Neural progenitor cell (in vitro differentiated cells): Measurements from ENCODE around the gene ZNF581. TPM values are rescaled to one million over a fixed set of nuclear protein-coding genes. Genes with fewer than 3 reads are reported as not detected.
A peak's percentile ranks its signal among the peaks of the same experiment; 100 is the strongest.

ENCODE experiments used
- DNase-seq: peaks from one replicate; pipeline ENCODE4 v3.0.0-alpha.2; 2016; ENCODE audit warnings: low spot score
- H2AFZ ChIP-seq: fragments of 200-600 bp; sonication (generic); replicated peaks from 2 replicates; pipeline ENCODE4 v1.6.1; 2016; ENCODE audit warnings: antibody characterized with exemption
- H3F3A ChIP-seq: fragments of 200-600 bp; sonication (generic); 2 replicates; pipeline ENCODE4 v1.6.1; 2016; ENCODE audit warnings: antibody characterized with exemption, low read depth
- H3K27ac ChIP-seq: fragments of 200-600 bp; sonication (generic); 2 replicates; pipeline ENCODE4 v1.5.1; 2016; ENCODE audit warnings: mild to moderate bottlenecking
- H3K27me3 ChIP-seq: fragments of 200-600 bp; sonication (generic); 2 replicates; pipeline ENCODE4 v1.6.1; 2016; ENCODE audit warnings: mild to moderate bottlenecking, moderate library complexity
- H3K36me3 ChIP-seq: fragments of 200-600 bp; sonication (generic); 2 replicates; pipeline ENCODE4 v1.5.1; 2016
- H3K4me1 ChIP-seq: fragments of 200-600 bp; sonication (generic); 2 replicates; pipeline ENCODE4 v1.6.1; 2016; ENCODE audit warnings: mixed run types
- H3K4me2 ChIP-seq: fragments of 200-600 bp; sonication (generic); 2 replicates; pipeline ENCODE4 v1.6.1; 2016
- H3K4me3 ChIP-seq: fragments of 200-600 bp; sonication (generic); 2 replicates; pipeline ENCODE4 v1.5.1; 2016
- H3K79me2 ChIP-seq: fragments of 200-600 bp; sonication (generic); 2 replicates; pipeline ENCODE4 v1.6.1; 2016; ENCODE audit warnings: low read depth
- H3K9ac ChIP-seq: fragments of 200-600 bp; sonication (generic); 2 replicates; pipeline ENCODE4 v1.6.1; 2016
- H3K9me3 ChIP-seq: fragments of 200-600 bp; sonication (generic); 2 replicates; pipeline ENCODE4 v1.5.1; 2016; ENCODE audit warnings: low read depth
- H4K20me1 ChIP-seq: fragments of 200-600 bp; sonication (generic); 2 replicates; pipeline ENCODE4 v1.6.1; 2016; ENCODE audit warnings: low read depth
- H3K27ac Mint-ChIP-seq: 3 replicates; pipeline ENCODE4 v1.8.0; 2021; ENCODE audit warnings: mixed read lengths
- H3K27me3 Mint-ChIP-seq: 2 replicates; pipeline ENCODE4 v1.8.0; 2022; ENCODE audit warnings: low read depth, mild to moderate bottlenecking, inconsistent platforms, moderate library complexity, mixed read lengths; ENCODE audit not compliant: insufficient read depth
- H3K36me3 Mint-ChIP-seq: 3 replicates; pipeline ENCODE4 v1.8.0; 2021; ENCODE audit warnings: mixed read lengths
- H3K4me1 Mint-ChIP-seq: 3 replicates; pipeline ENCODE4 v1.8.0; 2021; ENCODE audit warnings: mixed read lengths
- H3K4me3 Mint-ChIP-seq: 3 replicates; pipeline ENCODE4 v1.8.0; 2021; ENCODE audit warnings: mild to moderate bottlenecking, moderate library complexity, mixed read lengths
- H3K9me3 Mint-ChIP-seq: 3 replicates; pipeline ENCODE4 v1.8.0; 2020; ENCODE audit warnings: mixed read lengths
- CTCF ChIP-seq: fragments of 200-600 bp; sonication (generic); IDR thresholded peaks from 2 replicates; pipeline ENCODE4 v1.5.1; 2017; ENCODE audit warnings: antibody characterized with exemption, mild to moderate bottlenecking
- EZH2 ChIP-seq: fragments of 200-600 bp; sonication (generic); IDR thresholded peaks from 2 replicates; pipeline ENCODE4 v1.6.1; 2017; ENCODE audit warnings: antibody characterized with exemption, mild to moderate bottlenecking, moderate library complexity
- EZH2phosphoT487 ChIP-seq: fragments of 200-600 bp; sonication (generic); IDR thresholded peaks from 2 replicates; pipeline ENCODE4 v1.6.1; 2017; ENCODE audit warnings: antibody characterized with exemption
- total RNA-seq: library from RNA; depleted of rRNA; stranded (reverse); fragments of >200 nt; gene quantifications from 2 replicates; pipeline ENCODE4 v1.2.3, GENCODE V29; 2015; ENCODE audit warnings: low replicate concordance

ZNF581 gene
- total RNA-seq, 1 donor from 2014 or later, result 12.2 TPM

DNA sequence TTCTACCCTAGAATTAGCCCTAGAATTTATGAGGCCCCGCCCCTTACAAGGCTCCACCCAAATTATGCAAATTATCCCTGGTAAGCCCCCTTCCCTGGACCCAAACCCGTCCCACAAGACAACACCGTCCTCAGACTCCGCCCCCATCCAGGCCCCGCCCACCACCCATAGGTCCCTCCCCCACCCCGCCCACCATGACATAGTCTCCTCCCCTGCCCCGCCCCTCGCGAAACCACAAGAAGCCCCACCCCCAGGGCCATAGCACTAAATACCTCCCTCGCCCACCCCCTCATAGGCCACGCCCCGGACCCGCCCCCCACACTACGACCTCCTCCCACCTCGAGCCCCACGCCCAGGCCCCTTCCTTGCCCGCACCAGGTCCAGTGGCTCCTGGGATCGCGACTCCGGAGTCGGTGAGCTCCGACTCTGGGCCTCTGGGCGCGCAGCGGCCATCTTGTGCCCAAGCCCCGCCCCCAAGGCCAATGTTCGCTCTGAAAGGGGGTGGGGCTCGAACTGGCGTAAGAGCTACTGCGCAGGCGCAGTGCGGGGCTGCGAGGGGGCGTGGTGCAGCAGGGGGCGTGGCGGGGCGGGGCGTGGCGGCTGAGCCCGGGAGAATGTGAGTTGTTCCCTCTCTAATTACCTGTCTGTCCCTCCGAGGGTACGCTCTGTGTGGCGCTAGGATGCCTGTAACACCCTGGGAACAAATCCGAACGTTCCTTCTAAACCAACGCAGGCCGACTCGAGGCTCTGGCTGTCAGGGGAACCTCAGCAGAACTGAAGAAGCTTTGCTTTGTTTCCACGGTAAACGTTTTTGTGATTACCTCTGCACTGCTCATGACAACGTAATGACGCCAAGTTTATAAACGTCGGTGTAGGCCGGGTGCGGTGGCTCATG is 19.1 kb upstream of the ZNF581 start, which contains the start of gene ZNF784:
Gene ZNF784, minus strand, starts transcription at position 458 of the 895 bp plus-strand sequence. Its CDS starts 5 bp downstream, at position 453.
- peaks cover 5% of the 10 kb centered on the region for H3K4me1 ChIP-seq
- H3K36me3 Mint-ChIP-seq, result peaks cover 7% of the 10 kb centered on the region
- H3K9me3 ChIP-seq, result no peaks in the 10 kb centered on the region
- peak within 1 kb of the TSS; percentile 90 for H3K4me3 Mint-ChIP-seq
- peak; percentile 98 for DNase-seq
- H3F3A ChIP-seq, result peaks cover 25% of the 10 kb centered on the region
- peaks cover 2% of the 10 kb centered on the region for H3K27me3 Mint-ChIP-seq
- H3K27ac Mint-ChIP-seq, result peak within 1 kb of the TSS; percentile 93
- H3K27ac ChIP-seq, result peak within 1 kb of the TSS; percentile 96
- no peaks in the 10 kb centered on the region for H3K36me3 ChIP-seq
- H3K4me2 ChIP-seq, result peak within 1 kb of the TSS; percentile 77
- H3K9me3 Mint-ChIP-seq, result no peaks in the 10 kb centered on the region
- H2AFZ ChIP-seq, result peak within 1 kb of the TSS; percentile 78
- H3K9ac ChIP-seq, result peak within 1 kb of the TSS; percentile 84
- H3K4me3 ChIP-seq, result peak within 1 kb of the TSS; percentile 80
- no peaks in the 10 kb centered on the region for H3K27me3 ChIP-seq
- peaks cover 12% of the 10 kb centered on the region for H4K20me1 ChIP-seq
- H3K79me2 ChIP-seq, result peaks cover 12% of the 10 kb centered on the region
- peaks cover 20% of the 10 kb centered on the region for H3K4me1 Mint-ChIP-seq
- TF ChIP-seq EZH2 (no peak), EZH2phosphoT487 (no peak), CTCF (no peak)

DNA sequence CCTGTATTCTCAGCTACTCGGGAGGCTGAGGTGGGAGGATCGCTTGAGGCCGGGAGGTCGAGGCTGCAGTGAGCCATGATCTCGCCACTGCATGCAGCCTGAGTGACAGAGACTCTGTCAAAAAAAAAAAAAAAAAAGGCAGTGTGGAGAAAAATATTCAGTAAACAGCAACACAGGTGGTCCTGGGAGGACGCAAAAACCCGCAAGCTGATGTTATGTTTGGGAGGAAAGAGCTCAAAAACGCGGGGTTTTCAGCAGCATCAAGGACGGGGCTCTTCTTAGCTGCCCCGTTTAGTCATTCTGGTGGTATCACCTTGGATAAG is 18.5 kb upstream of the ZNF581 start:
- TF ChIP-seq EZH2, result no peak
- no peak for TF ChIP-seq CTCF
- no peak for TF ChIP-seq EZH2phosphoT487
- H3K27ac ChIP-seq, result no peak overlapping the region
- H3K4me1 ChIP-seq, result peaks cover 5% of the 10 kb centered on the region
- H3K4me3 Mint-ChIP-seq, result peak overlapping the region; percentile 90
- peaks cover 2% of the 10 kb centered on the region for H3K27me3 Mint-ChIP-seq
- peak overlapping the region; percentile 80 for H3K4me3 ChIP-seq
- peaks cover 20% of the 10 kb centered on the region for H3K4me1 Mint-ChIP-seq
- DNase-seq, result no peak
- no peaks in the 10 kb centered on the region for H3K27me3 ChIP-seq
- no peaks in the 10 kb centered on the region for H3K36me3 ChIP-seq
- H4K20me1 ChIP-seq, result peaks cover 12% of the 10 kb centered on the region
- no peaks in the 10 kb centered on the region for H3K9me3 ChIP-seq
- peak overlapping the region; percentile 93 for H3K27ac Mint-ChIP-seq
- H3F3A ChIP-seq, result peaks cover 21% of the 10 kb centered on the region
- peaks cover 7% of the 10 kb centered on the region for H3K36me3 Mint-ChIP-seq
- peak overlapping the region; percentile 78 for H2AFZ ChIP-seq
- no peak overlapping the region for H3K9ac ChIP-seq
- H3K9me3 Mint-ChIP-seq, result no peaks in the 10 kb centered on the region
- H3K4me2 ChIP-seq, result peak overlapping the region; percentile 77
- peaks cover 12% of the 10 kb centered on the region for H3K79me2 ChIP-seq

- H3K4me2 ChIP-seq, result no peak overlapping the region
- no peak overlapping the region for H3K27ac Mint-ChIP-seq
- H3K4me1 Mint-ChIP-seq, result peaks cover 20% of the 10 kb centered on the region
- H3K27ac ChIP-seq, result no peak overlapping the region
- no peaks in the 10 kb centered on the region for H3K36me3 ChIP-seq
- no peak overlapping the region for H2AFZ ChIP-seq
- no peak for DNase-seq
- H4K20me1 ChIP-seq, result peaks cover 12% of the 10 kb centered on the region
- no peaks in the 10 kb centered on the region for H3K36me3 Mint-ChIP-seq
- H3F3A ChIP-seq, result peaks cover 21% of the 10 kb centered on the region
- TF ChIP-seq EZH2phosphoT487 (no peak), EZH2 (no peak), CTCF (no peak)
- peaks cover 12% of the 10 kb centered on the region for H3K79me2 ChIP-seq
- no peaks in the 10 kb centered on the region for H3K27me3 ChIP-seq
- H3K9me3 Mint-ChIP-seq, result no peaks in the 10 kb centered on the region
- peaks cover 2% of the 10 kb centered on the region for H3K27me3 Mint-ChIP-seq
- no peak overlapping the region for H3K4me3 ChIP-seq
- H3K9ac ChIP-seq, result no peak overlapping the region
- peaks cover 5% of the 10 kb centered on the region for H3K4me1 ChIP-seq
- no peaks in the 10 kb centered on the region for H3K9me3 ChIP-seq
- no peak overlapping the region for H3K4me3 Mint-ChIP-seq
Measured at GRCh38 chr19:55626350-55626749, 17.1 kb upstream of the ZNF581 start.
